ENCODE data around the gene ELOVL5. TPM values are rescaled to one million over a fixed set of nuclear protein-coding genes. Genes with fewer than 3 reads are reported as not detected.
A peak's percentile ranks its signal among the peaks of the same experiment; 100 is the strongest.

The ELOVL5 gene
- total and polyA plus RNA-seq, 2 donors (not counting 1 experiment from before 2014, with no cell fraction given) = 128 to 144 TPM

- Histone ChIP-seq H3K79me2 (ENCODE audit: control insufficient read depth, insufficient read depth, low read length) (no peaks in the 10 kb centered on the region), H2AFZ (ENCODE audit: insufficient read depth, low read depth, low read length, poor library complexity, severe bottlenecking) (peak overlapping the region; percentile 90), H3K4me1 (ENCODE audit: control insufficient read depth in 2 of 2, insufficient read depth in 2 of 2, low read length in 2 of 2) (peaks cover 46 to 53% of the 10 kb centered on the region in 2 donors), H3K9me3 (ENCODE audit: control extremely low read depth in 1 of 3, control insufficient read depth in 2 of 3, insufficient read depth in 1 of 3, low read length in 2 of 3) (peaks cover 0 to 7% (median 0%) of the 10 kb centered on the region in 3 donors), H3K4me3 (ENCODE audit: control extremely low read depth in 1 of 5, extremely low read depth in 1 of 5, insufficient read depth in 1 of 5, low read depth in 2 of 5, low read length in 4 of 5) (peak overlapping the region in 2 of 5 experiments; percentile 69 to 70), H3K9ac (ENCODE audit: low read length) (peak overlapping the region; percentile 88), H3K4me2 (replicated peaks; ENCODE audit: low read depth, low read length, poor library complexity, severe bottlenecking) (peak overlapping the region; percentile 82), H3K36me3 (replicated peaks in 1 of 2; ENCODE audit: control extremely low read depth in 1 of 2, control insufficient read depth in 1 of 2, extremely low read depth in 1 of 2, insufficient read depth in 2 of 2, low read length in 1 of 2) (no peaks in the 10 kb centered on the region), H4K20me1 (ENCODE audit: control insufficient read depth, insufficient read depth, low read length, poor library complexity, severe bottlenecking) (no peaks in the 10 kb centered on the region), H3K27ac (ENCODE audit: low read length in 2 of 2) (peak overlapping the region; percentile 99 to 100), H3K27me3 (replicated peaks in 1 of 4; ENCODE audit: control extremely low read depth in 1 of 4, control insufficient read depth in 3 of 4, insufficient read depth in 4 of 4, low read length in 3 of 4) (no peaks in the 10 kb centered on the region)
- intact Hi-C loops (cut with micrococcal nuclease) = no loop called here
- TF ChIP-seq EZH2 (IDR thresholded peaks at IDR 0.05; ENCODE audit: borderline replicate concordance, insufficient read depth, low read depth, low read length, poor library complexity, severe bottlenecking) (no peak), CTCF (IDR thresholded peaks at IDR 0.05) (no peak)
- Mint-ChIP-seq H3K9me3 (ENCODE audit: insufficient read depth) (peaks cover 3% of the 10 kb centered on the region), H3K27ac (peak overlapping the region; percentile 99), H3K4me3 (peak overlapping the region; percentile 88), H3K4me1 (peaks cover 51% of the 10 kb centered on the region), H3K27me3 (no peaks in the 10 kb centered on the region)
- ChIA-PET CTCF (interaction anchor here (0.6 to 2.4 kb wide), 12 partner anchors 12 to 292 kb away, joined by 3 to 14 read pairs (median 4); partner anchors contain the start of gene ELOVL5), POLR2A (interaction anchor here (0.6 to 2.7 kb wide), 7 partner anchors 9 to 869 kb away, joined by 3 to 17 read pairs (median 6); partner anchors contain the start of gene ELOVL5)
- 84% methylated on average over 7 of the region's 10 CpGs for WGBS (ENCODE audit: insufficient coverage)
- ATAC-seq (ENCODE audit: low read depth) = no peak
- DNase-seq = peak; percentile 42
Observed at GRCh38 chr6:53360093-53360912, 11.6 kb upstream of the ELOVL5 start.

GRCh38 chr6:53359843-53360092, 11.0 kb upstream of the ELOVL5 start:
- Mint-ChIP-seq H3K9me3 (ENCODE audit: insufficient read depth) (peaks cover 1% of the 10 kb centered on the region), H3K4me1 (peaks cover 51% of the 10 kb centered on the region), H3K27ac (peak overlapping the region; percentile 99), H3K27me3 (no peaks in the 10 kb centered on the region), H3K4me3 (peak overlapping the region; percentile 88)
- no peaks in the 10 kb centered on the region for H3K79me2 ChIP-seq (ENCODE audit: control insufficient read depth, insufficient read depth, low read length)
- peak overlapping the region; percentile 82 for H3K4me2 ChIP-seq (replicated peaks; ENCODE audit: low read depth, low read length, poor library complexity, severe bottlenecking)
- H3K36me3 ChIP-seq (replicated peaks in 1 of 2; ENCODE audit: control extremely low read depth in 1 of 2, control insufficient read depth in 1 of 2, extremely low read depth in 1 of 2, insufficient read depth in 2 of 2, low read length in 1 of 2) = no peaks in the 10 kb centered on the region
- peak overlapping the region; percentile 99 to 100 for H3K27ac ChIP-seq (ENCODE audit: low read length in 2 of 2)
- TF ChIP-seq EZH2 (IDR thresholded peaks at IDR 0.05; ENCODE audit: borderline replicate concordance, insufficient read depth, low read depth, low read length, poor library complexity, severe bottlenecking) = no peak
- no peak for TF ChIP-seq CTCF (IDR thresholded peaks at IDR 0.05)
- H3K27me3 ChIP-seq (replicated peaks in 1 of 4; ENCODE audit: control extremely low read depth in 1 of 4, control insufficient read depth in 3 of 4, insufficient read depth in 4 of 4, low read length in 3 of 4) = no peaks in the 10 kb centered on the region
- H3K4me3 ChIP-seq (ENCODE audit: control extremely low read depth in 1 of 5, extremely low read depth in 1 of 5, insufficient read depth in 1 of 5, low read depth in 2 of 5, low read length in 4 of 5) = peak overlapping the region; percentile 25 to 81 (median 70)
- ATAC-seq (ENCODE audit: low read depth) (no peak), DNase-seq (no peak)
- ChIA-PET CTCF (interaction anchor here (0.6 to 2.4 kb wide), 13 partner anchors 11 to 292 kb away, joined by 3 to 14 read pairs (median 4); partner anchors contain the start of gene ELOVL5), POLR2A (interaction anchor here (0.5 to 2.7 kb wide), 9 partner anchors 8 to 868 kb away, joined by 3 to 17 read pairs (median 5); partner anchors contain the start of gene ELOVL5)
- H3K9ac ChIP-seq (ENCODE audit: low read length) = peak overlapping the region; percentile 88
- intact Hi-C loops (cut with micrococcal nuclease) = loop anchor here (1.0 to 5.0 kb wide), 7 partner anchors 15 to 293 kb away; partner anchors contain the start of gene GCLC
- no peaks in the 10 kb centered on the region for H4K20me1 ChIP-seq (ENCODE audit: control insufficient read depth, insufficient read depth, low read length, poor library complexity, severe bottlenecking)
- peaks cover 46 to 53% of the 10 kb centered on the region in 2 donors for H3K4me1 ChIP-seq (ENCODE audit: control insufficient read depth in 2 of 2, insufficient read depth in 2 of 2, low read length in 2 of 2)
- WGBS (ENCODE audit: insufficient coverage) = 2% methylated on average over 5 of the region's 10 CpGs
- H3K9me3 ChIP-seq (ENCODE audit: control extremely low read depth in 1 of 3, control insufficient read depth in 2 of 3, insufficient read depth in 1 of 3, low read length in 2 of 3) = peaks cover 0 to 7% (median 0%) of the 10 kb centered on the region in 3 donors
- H2AFZ ChIP-seq (ENCODE audit: insufficient read depth, low read depth, low read length, poor library complexity, severe bottlenecking) = peak overlapping the region; percentile 90
